ENCODE measurements around the gene SORCS2. TPM values are rescaled to one million over a fixed set of nuclear protein-coding genes. Genes with fewer than 3 reads are reported as not detected.

The SORCS2 gene
- polyA plus RNA-seq, 1 donor from 2014 or later, result 1.0 TPM

DNA sequence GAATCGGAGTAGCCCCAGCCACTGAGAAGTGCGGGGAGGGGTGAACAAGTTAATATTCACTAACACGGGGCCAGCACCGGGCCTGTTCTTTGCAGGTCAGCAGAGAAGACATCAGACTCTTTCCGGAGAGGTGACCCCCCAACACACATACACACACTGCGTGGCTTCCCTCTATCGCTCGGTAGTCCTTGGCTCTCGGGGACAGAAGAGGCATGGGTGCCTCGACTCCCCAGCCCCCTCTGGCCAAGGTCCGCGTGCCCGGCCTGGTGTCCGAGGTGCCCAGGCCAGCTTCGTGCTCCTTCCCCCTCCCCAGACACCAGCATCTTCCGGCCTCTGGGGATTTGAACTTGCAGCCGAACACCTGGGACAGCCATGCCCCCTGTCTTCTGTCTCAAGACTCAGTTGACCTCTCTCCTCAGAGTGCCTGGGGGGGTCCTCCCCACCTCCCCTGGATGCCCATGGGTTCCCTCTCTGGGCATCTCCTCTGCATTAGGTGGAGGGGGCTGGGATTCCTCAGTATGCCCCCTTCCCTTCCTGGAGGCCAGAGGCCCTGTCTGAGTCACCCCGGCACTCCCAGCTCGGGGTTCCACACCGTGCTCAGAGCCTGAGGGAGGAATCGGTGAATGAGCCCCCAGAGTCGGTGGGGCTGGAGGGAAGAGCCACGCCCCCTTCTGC is 104.5 kb downstream of the SORCS2 start:
- no peaks in the 10 kb centered on the region for H4K20me1 ChIP-seq (ENCODE audit: insufficient read depth)

GRCh38 chr4:7297374-7297773 is 105.0 kb downstream of the SORCS2 start:
- TF ChIP-seq RAD21 (conservative IDR thresholded peaks at IDR 0.05) (no peak), CTCF (IDR thresholded peaks at IDR 0.05; ENCODE audit: poor library complexity, severe bottlenecking) (no peak), POLR2AphosphoS5 (IDR thresholded peaks at IDR 0.05) (no peak), MXI1 (conservative IDR thresholded peaks at IDR 0.05; ENCODE audit: poor library complexity, severe bottlenecking) (no peak), EP300 (conservative IDR thresholded peaks at IDR 0.05; ENCODE audit: poor library complexity, severe bottlenecking) (no peak), SMC3 (conservative IDR thresholded peaks at IDR 0.05; ENCODE audit: poor library complexity) (no peak), TAF1 (IDR thresholded peaks at IDR 0.05; ENCODE audit: low read depth) (no peak), EZH2 (IDR thresholded peaks at IDR 0.05; ENCODE audit: borderline replicate concordance, insufficient read depth, low read length, poor library complexity, severe bottlenecking) (no peak)
- TF ChIP-seq, protein P1, sequence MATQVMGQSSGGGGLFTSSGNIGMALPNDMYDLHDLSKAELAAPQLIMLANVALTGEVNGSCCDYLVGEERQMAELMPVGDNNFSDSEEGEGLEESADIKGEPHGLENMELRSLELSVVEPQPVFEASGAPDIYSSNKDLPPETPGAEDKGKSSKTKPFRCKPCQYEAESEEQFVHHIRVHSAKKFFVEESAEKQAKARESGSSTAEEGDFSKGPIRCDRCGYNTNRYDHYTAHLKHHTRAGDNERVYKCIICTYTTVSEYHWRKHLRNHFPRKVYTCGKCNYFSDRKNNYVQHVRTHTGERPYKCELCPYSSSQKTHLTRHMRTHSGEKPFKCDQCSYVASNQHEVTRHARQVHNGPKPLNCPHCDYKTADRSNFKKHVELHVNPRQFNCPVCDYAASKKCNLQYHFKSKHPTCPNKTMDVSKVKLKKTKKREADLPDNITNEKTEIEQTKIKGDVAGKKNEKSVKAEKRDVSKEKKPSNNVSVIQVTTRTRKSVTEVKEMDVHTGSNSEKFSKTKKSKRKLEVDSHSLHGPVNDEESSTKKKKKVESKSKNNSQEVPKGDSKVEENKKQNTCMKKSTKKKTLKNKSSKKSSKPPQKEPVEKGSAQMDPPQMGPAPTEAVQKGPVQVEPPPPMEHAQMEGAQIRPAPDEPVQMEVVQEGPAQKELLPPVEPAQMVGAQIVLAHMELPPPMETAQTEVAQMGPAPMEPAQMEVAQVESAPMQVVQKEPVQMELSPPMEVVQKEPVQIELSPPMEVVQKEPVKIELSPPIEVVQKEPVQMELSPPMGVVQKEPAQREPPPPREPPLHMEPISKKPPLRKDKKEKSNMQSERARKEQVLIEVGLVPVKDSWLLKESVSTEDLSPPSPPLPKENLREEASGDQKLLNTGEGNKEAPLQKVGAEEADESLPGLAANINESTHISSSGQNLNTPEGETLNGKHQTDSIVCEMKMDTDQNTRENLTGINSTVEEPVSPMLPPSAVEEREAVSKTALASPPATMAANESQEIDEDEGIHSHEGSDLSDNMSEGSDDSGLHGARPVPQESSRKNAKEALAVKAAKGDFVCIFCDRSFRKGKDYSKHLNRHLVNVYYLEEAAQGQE (IDR thresholded peaks at IDR 0.05; ENCODE audit: borderline replicate concordance), result no peak
- Histone ChIP-seq H3K27ac (ENCODE audit: low read length) (no peak overlapping the region), H3K9me2 (ENCODE audit: insufficient read depth, low read length) (no peaks in the 10 kb centered on the region)

More for the DNA sequence above, 104.5 kb downstream of the SORCS2 start:
- H3F3A ChIP-seq (ENCODE audit: insufficient read depth, low read length, poor library complexity, severe bottlenecking), result no peaks in the 10 kb centered on the region
- no peaks in the 10 kb centered on the region for H3K9me3 ChIP-seq (ENCODE audit: low read length)
- H3K4me2 ChIP-seq (ENCODE audit: low read length), result no peak overlapping the region
- H3K79me2 ChIP-seq (replicated peaks; ENCODE audit: insufficient read depth, low read length), result no peaks in the 10 kb centered on the region
- no peak overlapping the region for H3K27ac ChIP-seq (ENCODE audit: low read length)
- peaks cover 3% of the 10 kb centered on the region for H3K27me3 ChIP-seq (ENCODE audit: insufficient read depth, low read depth, low read length)
- H3K4me3 ChIP-seq (ENCODE audit: low read length), result no peak overlapping the region
- H3K36me3 ChIP-seq (ENCODE audit: insufficient read depth, low read length), result no peaks in the 10 kb centered on the region
- TF ChIP-seq CTCF (IDR thresholded peaks at IDR 0.05; ENCODE audit: poor library complexity, severe bottlenecking) (no peak), MXI1 (conservative IDR thresholded peaks at IDR 0.05; ENCODE audit: poor library complexity, severe bottlenecking) (no peak), SMC3 (conservative IDR thresholded peaks at IDR 0.05; ENCODE audit: poor library complexity) (no peak), POLR2AphosphoS5 (IDR thresholded peaks at IDR 0.05) (no peak), RAD21 (conservative IDR thresholded peaks at IDR 0.05) (no peak)
- no peak overlapping the region for H3K9ac ChIP-seq (ENCODE audit: low read length)
- H2AFZ ChIP-seq (ENCODE audit: low read depth, low read length), result no peak overlapping the region
- no peaks in the 10 kb centered on the region for H3K9me2 ChIP-seq (ENCODE audit: insufficient read depth, low read length)

More at GRCh38 chr4:7297374-7297773, 105.0 kb downstream of the SORCS2 start:
- H3K36me3 ChIP-seq (ENCODE audit: insufficient read depth, low read length), result no peaks in the 10 kb centered on the region
- no peaks in the 10 kb centered on the region for H4K20me1 ChIP-seq (ENCODE audit: insufficient read depth)
- H3K4me2 ChIP-seq (ENCODE audit: low read length), result no peak overlapping the region
- no peaks in the 10 kb centered on the region for H3K79me2 ChIP-seq (replicated peaks; ENCODE audit: insufficient read depth, low read length)
- no peaks in the 10 kb centered on the region for H3K9me3 ChIP-seq (ENCODE audit: low read length)
- H2AFZ ChIP-seq (ENCODE audit: low read depth, low read length), result no peak overlapping the region
- H3K4me3 ChIP-seq (ENCODE audit: low read length), result no peak overlapping the region
- H3K9ac ChIP-seq (ENCODE audit: low read length), result no peak overlapping the region
- peaks cover 3% of the 10 kb centered on the region for H3K27me3 ChIP-seq (ENCODE audit: insufficient read depth, low read depth, low read length)
- no peaks in the 10 kb centered on the region for H3F3A ChIP-seq (ENCODE audit: insufficient read depth, low read length, poor library complexity, severe bottlenecking)

Measured in neural cell (in vitro differentiated cells).